Bronchial epithelial cell (primary cell): Measurements from ENCODE around the gene MYH1. TPM values are rescaled to one million over a fixed set of nuclear protein-coding genes. Genes with fewer than 3 reads are reported as not detected.

Source experiments
- DNase-seq: peaks from one replicate; pipeline ENCODE4 v3.0.0-alpha.2; 2010; ENCODE audit warnings: low read depth
- FAIRE-seq: peaks from 2 replicates; lab custom pipeline; 2011; peaks lifted over from hg19 to GRCh38; lab: Jason Lieb, UNC
- H3K27me3 ChIP-seq: 2 replicates; pipeline ENCODE4 v1.5.1; 2011; ENCODE audit warnings: low read length; ENCODE audit not compliant: control insufficient read depth, insufficient read depth
- H3K36me3 ChIP-seq: 2 replicates; pipeline ENCODE4 v1.5.1; 2011; ENCODE audit warnings: low read length; ENCODE audit not compliant: control insufficient read depth, insufficient read depth
- H3K4me3 ChIP-seq: 2 replicates; pipeline ENCODE4 v1.5.1; 2011; ENCODE audit warnings: mild to moderate bottlenecking, low read depth, low read length, control low read depth
- CTCF ChIP-seq: IDR thresholded peaks from 2 replicates; pipeline ENCODE4 v1.5.1; 2011; ENCODE audit warnings: mild to moderate bottlenecking, moderate library complexity, low read length, control low read depth, inconsistent platforms; ENCODE audit not compliant: insufficient read depth, severe bottlenecking
- total RNA-seq: library from RNA; depleted of rRNA; stranded (reverse); fragments of >200 nt; gene quantifications from 2 replicates; pipeline ENCODE4 v1.2.1, GENCODE V29; 2014

The MYH1 gene
- total RNA-seq, 1 donor from 2014 or later: not detected

DNA sequence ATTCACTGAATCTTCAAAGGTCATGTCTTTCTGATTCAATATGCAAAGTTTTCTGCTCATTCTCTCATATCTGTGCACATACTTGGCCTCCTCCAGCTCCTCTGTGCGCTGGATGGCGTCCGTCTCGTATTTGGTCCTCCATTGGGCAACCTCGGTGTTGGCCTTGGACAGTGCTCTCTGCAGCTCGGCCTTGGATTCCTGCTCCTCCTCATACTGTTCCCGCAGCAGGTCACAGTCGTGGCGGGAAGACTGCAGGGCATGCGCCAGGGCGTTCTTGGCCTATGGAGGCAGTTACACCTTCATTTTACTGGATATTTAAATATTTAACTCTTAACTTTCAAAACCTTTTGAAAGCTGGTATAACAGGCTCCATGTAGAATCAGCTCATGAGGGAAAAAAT is 8.2 kb upstream of the MYH1 start:
- H3K27me3 ChIP-seq: no peaks in the 10 kb centered on the region
- no peak for DNase-seq
- peak; percentile 60 for FAIRE-seq
- no peaks in the 10 kb centered on the region for H3K36me3 ChIP-seq
- no peak overlapping the region for H3K4me3 ChIP-seq
- TF ChIP-seq CTCF: no peak

- H3K36me3 ChIP-seq: no peaks in the 10 kb centered on the region
- TF ChIP-seq CTCF: no peak
- no peak for DNase-seq
- no peak for FAIRE-seq
- H3K27me3 ChIP-seq: no peaks in the 10 kb centered on the region
- H3K4me3 ChIP-seq: no peak overlapping the region
These were observed 4.7 kb upstream of the MYH1 start for GRCh38 chr17:10523064-10523463.

DNA sequence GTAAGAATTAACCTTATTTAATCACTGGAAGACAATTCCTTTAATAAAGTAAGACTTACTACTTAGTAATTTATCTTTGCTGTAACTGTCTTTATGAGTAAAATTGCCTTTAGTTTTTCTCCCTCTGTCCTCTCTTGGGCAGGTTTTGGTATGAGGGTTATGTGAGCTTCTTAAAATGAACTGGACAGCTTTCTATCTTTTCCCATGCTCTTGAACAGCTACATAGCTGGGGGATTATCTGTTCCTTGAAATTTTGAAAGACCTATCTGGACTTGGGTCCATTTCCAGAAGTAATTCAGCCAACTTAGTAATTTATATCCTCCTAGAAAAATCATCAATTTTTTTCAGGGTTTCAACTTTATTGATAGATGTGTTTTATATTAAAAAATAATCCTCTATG is 3.6 kb upstream of the MYH1 start:
- TF ChIP-seq CTCF: no peak
- Histone ChIP-seq H3K36me3 (no peaks in the 10 kb centered on the region), H3K27me3 (no peaks in the 10 kb centered on the region), H3K4me3 (no peak overlapping the region)
- FAIRE-seq: no peak
- no peak for DNase-seq

DNA sequence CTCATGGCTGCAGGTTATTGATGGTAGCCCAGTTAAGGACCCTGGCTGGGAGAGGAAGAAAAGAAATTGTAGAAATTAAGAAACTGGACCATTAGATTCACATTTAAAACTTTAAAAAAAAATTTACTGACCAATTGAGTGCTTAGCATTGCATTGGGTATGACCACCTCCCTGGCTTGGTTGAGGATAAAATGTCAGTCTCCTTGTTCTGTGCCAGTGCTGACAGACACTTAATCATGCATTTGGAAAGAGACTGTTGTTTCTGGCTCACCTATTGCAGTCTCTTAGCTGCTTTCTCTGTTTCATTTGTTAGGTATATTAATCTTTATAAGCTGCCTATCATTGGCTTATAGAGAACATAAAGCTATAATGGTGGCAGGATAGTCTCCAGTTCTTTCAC is 1.7 kb downstream of the MYH1 start:
- no peaks in the 10 kb centered on the region for H3K27me3 ChIP-seq
- H3K36me3 ChIP-seq: no peaks in the 10 kb centered on the region
- no peak overlapping the region for H3K4me3 ChIP-seq
- FAIRE-seq: no peak
- TF ChIP-seq CTCF: no peak
- no peak for DNase-seq

DNA sequence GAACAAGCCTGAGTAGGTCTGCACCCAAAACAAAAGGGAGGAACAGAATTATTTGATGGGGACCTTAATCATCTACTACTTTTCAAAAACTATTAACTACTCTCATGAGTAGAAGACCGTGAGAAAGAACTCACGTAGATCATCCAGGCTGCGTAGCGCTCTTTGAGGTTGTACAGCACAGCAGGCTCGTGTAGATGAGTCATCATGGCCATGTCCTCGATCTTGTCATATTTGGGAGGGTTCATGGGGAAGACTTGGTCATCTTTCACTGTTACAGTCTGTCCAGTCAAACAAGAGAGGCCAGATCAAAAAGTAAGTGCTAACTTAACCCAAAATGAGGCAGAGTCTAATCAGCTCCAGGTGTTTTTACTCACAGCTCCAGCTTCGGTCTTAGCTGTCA is 2.3 kb downstream of the MYH1 start:
- Histone ChIP-seq H3K27me3 (no peaks in the 10 kb centered on the region), H3K4me3 (no peak overlapping the region), H3K36me3 (no peaks in the 10 kb centered on the region)
- TF ChIP-seq CTCF: no peak
- peak; percentile 13 for FAIRE-seq
- no peak for DNase-seq

DNA sequence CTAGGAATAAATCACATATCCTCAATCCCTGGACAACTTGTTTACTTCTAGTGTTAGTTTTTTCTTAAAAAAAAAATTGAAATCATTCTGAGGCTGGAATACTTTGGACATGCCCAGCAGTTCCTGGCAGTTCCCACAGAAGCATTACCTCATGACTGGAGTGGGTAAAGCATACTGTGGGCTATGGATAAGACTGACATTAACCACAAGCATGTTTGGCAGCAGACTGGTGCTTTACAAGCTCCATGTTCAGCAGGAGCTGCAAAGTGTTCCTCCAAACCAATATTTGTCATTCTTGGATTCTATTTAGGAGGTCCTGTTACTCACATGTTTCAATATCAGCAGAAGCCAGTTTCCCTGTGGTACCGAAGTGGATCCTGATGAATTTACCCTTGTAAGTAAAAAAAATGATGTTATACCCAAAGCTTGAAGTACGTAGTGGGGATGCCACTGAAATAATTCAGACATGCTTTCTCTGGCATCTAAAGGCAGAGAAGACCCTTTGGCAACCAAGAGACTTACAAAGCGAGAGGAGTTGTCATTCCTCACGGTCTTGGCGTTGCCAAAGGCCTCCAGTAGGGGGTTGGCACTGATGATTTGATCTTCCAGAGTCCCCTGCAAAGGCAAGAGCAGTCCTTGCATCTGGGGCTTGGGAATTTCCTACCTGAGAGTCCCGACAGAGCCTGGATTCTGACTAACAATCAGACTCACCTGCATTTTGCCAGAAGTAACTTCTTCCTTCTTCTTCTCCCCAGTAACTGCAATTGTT is 4.9 kb downstream of the MYH1 start:
- H3K27me3 ChIP-seq: no peaks in the 10 kb centered on the region
- no peak for DNase-seq
- no peaks in the 10 kb centered on the region for H3K36me3 ChIP-seq
- TF ChIP-seq CTCF: no peak
- no peak overlapping the region for H3K4me3 ChIP-seq
- FAIRE-seq: no peak
